Left renal cortex interstitium (tissue), 4 donors: ENCODE data around the gene ERGIC3. TPM values are rescaled to one million over a fixed set of nuclear protein-coding genes. Genes with fewer than 3 reads are reported as not detected.

Experiments
- DNase-seq, 4 donors: peaks; one replicate each; pipeline ENCODE4 v3.0.0-alpha.2; 2013; ENCODE audit warnings: low read depth in 4 of 4, low spot score in 2 of 4, missing footprints in 1 of 4
- polyA plus RNA-seq, 4 donors: library from polyadenylated mRNA; unstranded; fragments of 120-200 nt; gene quantifications; one replicate each; pipeline ENCODE4 v1.2.1, GENCODE V29; 2013; ENCODE audit not compliant: insufficient read length in 4 of 4

The ERGIC3 gene
- polyA plus RNA-seq, 4 donors = 346 to 382 (median 357) TPM

DNA sequence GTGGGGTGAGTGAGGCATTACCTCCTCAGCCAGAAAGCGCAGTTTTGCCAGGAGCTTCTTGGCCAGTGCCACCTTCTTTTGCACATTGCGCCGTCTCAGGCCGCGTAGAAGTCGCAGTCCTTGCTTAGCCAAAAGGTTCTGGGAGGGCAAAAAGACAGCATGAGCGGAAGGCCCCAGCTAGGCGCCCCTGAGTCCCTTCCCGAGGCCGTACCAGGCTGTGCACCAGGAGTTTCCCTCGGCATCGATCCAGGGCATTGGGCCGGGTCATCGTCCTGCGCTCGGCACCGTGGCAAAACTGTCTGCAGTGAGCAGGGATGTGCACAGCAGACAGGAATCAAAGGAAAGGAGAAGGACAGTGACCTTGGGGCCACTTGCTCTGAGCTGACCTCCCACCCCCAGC is 53.6 kb downstream of the ERGIC3 start:
- DNase-seq = no peak

DNA sequence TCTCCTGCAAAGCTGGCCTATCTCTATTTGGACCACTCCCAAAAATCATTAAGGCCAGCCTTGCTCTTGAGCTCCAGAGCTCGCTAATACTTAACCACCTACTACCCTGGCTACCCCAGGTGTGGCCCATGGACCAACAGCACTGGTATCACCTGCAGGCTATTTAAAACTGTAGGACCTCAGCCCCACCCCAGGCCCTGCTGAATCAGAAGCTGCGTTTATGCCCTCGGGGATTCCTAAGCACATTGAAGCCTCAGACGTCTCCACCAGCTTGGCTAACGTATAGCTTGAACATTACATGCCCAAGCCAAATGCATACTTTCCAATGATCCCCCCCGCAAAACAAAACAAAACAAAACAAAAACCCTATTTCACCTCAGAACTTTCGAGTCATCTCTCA is 54.0 kb downstream of the ERGIC3 start:
- DNase-seq = no peak

DNA sequence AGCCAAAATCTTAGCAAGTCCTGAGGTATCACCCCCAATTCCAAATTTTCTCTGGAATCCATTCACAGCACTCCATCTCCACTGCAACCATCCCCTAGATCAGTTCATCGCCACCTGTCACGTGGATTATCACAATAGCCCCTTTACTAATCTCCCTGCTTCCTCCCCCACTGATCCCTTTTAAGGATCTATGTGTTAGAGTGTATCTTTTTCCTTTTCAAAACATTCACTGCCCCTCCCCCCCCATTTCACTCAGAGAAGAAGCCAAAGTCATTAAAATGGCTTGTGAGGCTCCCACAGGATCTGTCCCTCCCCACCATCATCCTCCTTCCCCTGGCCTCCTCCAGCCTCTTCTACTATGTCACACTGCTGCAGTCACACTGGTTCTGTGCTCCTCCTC is 55.3 kb downstream of the ERGIC3 start:
- no peak for DNase-seq

DNA sequence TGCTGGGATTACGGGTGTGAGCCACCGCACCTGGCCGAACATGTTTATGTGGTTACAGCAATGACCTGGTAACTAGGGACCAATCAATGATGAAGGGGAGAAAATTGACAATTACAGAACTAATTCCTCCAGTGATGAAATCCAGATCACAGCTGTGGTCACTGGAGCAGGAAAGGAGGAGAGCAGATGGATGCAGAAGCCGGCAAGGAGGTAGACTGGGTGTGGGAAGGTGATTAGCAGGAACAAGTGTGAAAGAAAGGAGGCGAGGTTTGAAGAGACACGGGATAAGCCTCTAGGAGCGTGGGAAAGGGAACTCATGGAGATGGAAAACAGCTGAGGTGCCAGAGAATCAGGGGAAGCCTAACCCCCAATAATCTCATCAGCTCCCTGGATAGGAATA is 56.6 kb downstream of the ERGIC3 start:
- no peak for DNase-seq

DNA sequence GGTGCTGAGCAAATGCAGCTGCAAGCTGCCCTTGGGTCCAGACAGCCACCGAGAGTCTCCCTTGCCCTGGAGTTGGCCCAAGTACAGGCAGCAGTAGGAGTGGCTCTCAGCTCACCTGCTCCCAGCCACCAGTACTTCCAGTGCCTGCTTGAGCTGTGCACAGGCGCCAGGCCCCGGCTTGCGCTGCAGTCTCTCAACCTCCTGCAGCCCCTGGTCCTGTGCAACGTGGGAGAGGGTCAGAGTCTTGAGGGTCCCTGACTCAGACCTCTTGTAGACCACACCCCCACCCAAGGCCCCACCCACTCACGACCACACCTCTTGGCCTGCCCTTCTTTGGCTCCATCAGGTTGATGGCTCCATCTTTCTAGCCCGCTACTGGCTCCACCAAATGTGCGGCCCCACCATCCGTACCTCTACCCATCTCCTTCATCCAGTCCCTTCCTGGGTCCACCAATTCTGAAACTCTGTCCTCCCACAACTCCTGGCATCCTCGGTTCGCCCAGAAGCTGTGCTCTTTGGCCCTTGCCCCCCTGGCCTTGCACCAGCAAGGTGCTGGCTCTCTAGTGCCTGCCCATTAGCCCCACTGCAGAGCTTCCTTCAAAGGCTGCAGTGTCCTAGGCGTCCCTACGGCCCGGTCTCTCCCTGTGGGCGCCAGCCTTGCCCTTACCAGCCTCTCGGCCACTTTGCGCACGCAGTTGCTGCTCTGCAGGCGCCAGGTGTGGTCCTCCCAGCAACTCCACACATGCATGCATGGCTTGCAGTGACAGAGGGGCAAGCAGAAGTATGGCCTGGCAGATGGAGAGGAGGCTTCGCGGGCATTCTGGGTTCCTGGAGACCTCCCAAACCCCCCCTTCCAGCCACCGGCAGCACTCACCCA is 57.3 kb downstream of the ERGIC3 start:
- DNase-seq = no peak

DNA sequence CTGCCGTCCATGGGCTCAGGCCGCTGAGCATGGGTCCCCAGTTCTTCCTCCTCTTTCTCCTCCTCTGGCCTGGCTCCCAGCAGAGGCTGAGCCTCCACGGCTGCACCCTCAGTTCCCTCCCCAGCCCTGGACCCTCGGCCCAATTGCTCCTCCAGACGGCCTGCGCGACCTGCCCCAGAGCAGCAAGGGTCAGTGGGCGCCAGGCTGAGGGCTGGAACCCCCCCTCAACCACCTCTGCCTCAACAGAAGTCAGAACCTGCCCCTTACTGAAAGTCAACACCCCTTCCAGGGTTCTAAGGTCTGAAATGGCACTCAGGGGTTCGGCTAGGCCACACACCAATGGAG is 57.9 kb downstream of the ERGIC3 start:
- no peak for DNase-seq

DNA sequence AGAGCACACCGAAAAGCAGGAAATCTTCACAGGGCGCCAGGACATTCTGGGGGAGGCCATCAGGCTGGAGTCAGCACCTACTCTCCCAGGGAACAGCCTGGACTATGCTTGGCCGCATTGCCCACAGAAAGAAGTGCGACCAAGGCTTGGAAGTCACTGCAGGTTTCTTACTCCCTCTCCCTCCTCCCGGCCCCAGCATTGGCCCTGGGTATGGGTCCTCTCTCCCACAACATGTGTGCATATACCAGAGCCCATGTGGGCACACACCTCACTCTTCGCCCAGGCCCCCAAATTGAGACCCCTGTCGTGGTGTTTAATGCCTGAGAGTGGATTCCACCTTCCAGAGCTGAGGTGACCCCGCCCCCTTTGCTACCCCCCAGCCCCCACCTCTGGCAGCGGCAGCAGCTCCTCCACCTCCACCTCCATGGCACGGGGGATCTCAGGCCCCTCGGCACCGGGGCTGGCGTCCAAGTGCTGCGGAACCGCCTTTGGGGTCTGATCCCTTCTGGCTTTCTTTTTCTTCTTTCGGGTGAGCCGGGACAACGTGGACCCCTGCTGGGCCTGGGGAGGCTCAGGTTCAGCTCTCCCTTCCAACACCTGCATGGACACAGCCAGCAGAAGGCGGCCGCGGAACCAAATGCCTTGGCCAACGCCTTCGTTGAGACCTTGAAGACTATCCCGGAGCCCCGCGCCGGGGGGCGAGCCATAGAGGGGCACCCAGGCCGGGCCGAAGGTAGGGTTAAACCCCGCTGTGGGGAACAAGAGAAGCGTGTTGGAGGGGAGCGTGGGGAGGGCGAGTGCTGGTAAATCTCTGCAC is 58.5 kb downstream of the ERGIC3 start:
- DNase-seq = no peak

DNA sequence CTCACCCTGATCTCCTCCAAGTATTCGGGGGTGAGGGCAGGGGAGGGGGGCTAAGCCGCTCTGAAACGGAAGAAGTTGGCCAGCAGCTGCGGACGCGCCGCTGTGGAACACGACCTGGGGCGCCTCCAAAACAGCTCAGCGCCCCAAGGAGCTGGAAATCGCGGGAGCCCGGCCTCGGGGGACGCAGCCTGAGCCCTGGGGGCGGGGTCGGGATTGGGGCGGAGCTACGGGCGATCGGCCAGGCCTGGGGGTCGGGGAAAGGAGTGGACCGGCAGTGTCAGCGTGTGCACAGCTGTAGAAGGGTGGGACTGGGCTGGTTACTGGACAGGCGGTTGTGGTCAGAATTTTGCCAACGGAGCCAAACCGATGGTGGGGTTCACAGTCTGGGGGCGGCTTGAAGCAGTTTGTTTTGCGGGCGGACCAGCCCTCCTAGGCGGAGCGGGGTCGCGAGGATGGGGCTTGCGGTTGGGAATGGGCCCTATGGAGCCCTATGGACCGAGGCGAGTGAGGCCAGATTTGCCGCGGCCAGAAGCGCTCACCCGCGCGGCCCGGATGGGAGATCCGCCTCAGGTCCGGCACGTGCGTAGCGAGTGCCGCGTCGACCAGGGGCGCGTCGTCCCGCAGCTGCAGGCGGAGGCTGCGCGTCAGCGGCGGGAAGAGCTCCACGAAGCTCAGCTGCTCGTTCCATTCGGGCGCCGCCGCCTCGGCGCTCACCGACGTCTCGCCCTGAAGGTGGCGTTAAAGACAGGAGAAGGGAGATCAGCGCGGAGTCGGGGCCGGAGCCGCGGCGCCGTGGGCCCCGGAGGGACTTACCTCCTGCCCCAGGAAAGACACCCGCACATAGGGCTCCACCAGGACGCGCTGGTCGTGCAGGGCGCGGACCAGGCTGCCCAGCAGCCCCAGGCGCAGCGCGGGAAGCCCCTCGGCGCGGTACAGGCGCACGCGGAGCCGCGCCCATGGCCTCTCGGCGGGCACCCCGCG is 59.4 kb downstream of the ERGIC3 start:
- no peak for DNase-seq

DNA sequence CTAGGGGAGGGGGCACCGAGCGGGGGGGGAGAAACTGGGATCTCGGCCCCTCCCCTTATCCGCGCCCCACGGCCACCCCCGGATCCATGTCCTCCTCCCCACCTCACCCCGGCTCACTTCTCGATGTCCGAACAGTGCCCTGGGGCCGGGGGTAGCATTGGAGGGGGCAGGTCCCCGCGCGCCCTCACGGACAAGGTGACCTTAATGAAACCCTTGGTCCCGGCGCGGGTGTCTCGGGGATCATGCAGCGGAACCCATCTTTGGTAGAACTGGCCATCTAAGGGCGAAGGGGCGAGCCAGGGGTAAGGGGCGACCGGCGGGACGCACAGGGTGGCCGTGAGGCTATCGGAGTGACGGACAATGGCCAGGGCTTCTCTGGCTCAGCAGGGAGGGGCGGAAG is 60.1 kb downstream of the ERGIC3 start:
- no peak for DNase-seq

DNA sequence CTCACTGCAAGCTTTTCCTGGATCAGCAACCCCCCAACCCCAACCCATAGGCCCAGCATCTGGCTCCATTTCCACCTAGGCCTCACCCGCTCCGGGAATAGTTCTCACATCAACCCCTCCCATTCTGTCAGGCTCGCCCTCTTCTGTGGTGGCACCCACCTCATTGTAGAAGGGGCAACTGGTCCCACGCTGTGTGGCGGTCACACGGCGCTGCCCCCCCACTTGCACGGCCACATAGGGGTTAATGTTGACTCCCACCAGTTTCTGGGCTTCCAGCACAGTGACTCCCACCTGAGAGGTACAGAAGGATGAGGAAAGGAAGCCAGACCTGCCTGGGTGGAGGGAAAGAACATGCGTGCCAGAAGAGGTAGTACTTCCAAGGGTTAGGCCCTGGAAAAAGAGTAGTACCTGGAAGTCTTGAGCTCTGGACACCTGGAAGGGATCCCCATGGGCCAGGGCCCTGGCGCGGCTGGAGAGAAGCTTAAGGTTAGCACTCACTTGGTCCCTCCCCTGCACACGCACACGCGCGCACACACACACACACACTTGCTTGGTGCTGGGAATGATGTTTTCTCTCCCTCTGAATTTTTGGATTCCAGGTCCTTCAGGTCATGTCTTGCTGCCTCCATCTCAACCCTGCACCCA is 61.1 kb downstream of the ERGIC3 start:
- DNase-seq = no peak

DNA sequence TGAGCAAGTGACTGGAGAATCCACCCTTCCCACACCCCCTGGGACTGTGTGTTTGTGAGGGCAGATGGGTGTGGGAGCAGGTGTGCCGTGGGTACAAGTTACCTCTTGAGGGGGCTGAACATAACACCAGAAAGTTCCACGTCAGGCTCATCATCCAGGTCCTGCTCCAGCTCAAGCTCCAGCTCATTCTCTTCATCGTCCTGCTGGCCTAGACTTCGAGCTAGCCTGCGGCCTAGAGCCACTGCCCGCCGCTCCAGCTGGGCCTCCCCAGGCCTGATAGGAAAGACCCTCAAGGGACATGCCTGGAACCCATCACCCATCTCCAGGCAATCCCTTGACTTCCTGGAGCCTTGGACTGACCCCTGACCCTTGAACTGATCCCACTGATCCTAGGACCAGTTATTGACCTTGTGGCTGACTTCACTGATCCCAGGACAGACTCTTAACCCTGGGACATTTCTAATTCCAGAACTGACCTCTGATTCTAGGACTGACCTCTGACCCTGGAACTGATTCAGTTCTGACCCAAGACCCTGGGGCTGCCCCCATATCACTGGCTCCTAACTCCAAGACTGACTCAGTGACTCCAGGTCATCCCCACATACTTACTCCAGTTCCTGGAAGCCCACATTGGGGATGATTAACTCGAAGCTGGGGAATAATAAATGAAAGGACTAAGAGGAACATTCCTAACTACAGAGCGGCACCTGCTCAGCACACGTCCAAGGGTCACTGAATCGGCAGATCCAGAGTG is 62.0 kb downstream of the ERGIC3 start:
- DNase-seq = no peak

DNA sequence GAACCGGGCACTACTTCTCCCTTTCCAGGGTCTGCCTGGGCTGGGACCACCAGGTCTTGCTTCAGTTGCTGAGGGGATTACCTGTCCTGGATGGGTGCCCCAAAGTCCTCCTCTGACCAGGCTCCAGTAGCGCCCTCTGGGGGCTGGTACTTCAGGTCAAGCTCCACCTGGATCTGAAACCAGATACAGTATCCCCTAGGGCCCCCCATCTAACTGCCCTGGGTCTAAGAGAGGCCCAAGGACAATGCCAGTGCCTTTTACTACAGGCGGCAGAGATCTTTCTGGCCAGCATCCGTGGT is 62.5 kb downstream of the ERGIC3 start:
- DNase-seq = no peak

DNA sequence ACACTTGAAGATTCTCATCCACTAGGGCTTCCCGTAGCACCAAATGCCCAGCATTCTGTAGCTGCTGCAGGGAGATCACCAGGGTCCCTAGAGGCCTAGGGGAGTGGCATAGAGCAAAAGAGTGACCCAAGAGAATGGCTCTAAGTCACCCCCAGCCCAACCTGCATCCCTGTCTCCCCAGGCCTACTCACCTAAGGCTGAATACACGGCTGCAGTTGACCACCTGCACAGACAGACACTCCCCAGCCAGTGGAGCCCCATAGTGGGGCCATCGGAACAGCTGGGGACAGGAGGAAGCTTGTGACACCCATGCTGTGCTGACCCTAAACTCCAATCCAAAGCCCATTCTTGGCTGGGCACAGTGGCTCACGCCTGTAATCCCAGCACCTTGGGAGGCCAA is 64.2 kb downstream of the ERGIC3 start:
- no peak for DNase-seq

Other genes with a start within 250 kb of the ERGIC3 start
- gene FAM83C, start 249.7 kb upstream of the ERGIC3 start, polyA plus RNA-seq = under 1 TPM in 2 of 4 donors, not detected in 2; 0.04 to 0.06 TPM
- gene UQCC1, start 130.1 kb upstream of the ERGIC3 start, polyA plus RNA-seq = 10 to 100 TPM; 46.0 to 60.7 (median 57.2) TPM
- under 1 TPM; 0.08 to 0.41 (median 0.15) TPM for gene GDF5, start 103.8 kb upstream of the ERGIC3 start, polyA plus RNA-seq
- gene CEP250, start 86.5 kb upstream of the ERGIC3 start, polyA plus RNA-seq = 10 to 100 TPM; 41.2 to 73.1 (median 52.1) TPM
- gene C20orf173, start 12.4 kb upstream of the ERGIC3 start, polyA plus RNA-seq = under 1 TPM in 1 of 4 donors, not detected in 3; 0.19 TPM
- 1 to 10 TPM; 3.1 to 5.3 (median 4.0) TPM for gene SPAG4, start 73.8 kb downstream of the ERGIC3 start, polyA plus RNA-seq
- gene CPNE1, start 122.8 kb downstream of the ERGIC3 start, polyA plus RNA-seq = 100 to 1,000 TPM; 170 to 221 (median 198) TPM
- 100 to 1,000 TPM in 2 of 4 donors, 10 to 100 TPM in 2; 88.0 to 108 (median 97.7) TPM for gene RBM12, start 122.8 kb downstream of the ERGIC3 start, polyA plus RNA-seq
- gene NFS1, start 157.3 kb downstream of the ERGIC3 start, polyA plus RNA-seq = 10 to 100 TPM; 28.4 to 36.2 (median 30.5) TPM
- 100 to 1,000 TPM in 1 of 4 donors, 10 to 100 TPM in 3; 56.9 to 132 (median 88.8) TPM for gene ROMO1, start 157.3 kb downstream of the ERGIC3 start, polyA plus RNA-seq
- gene RBM39, start 200.2 kb downstream of the ERGIC3 start, polyA plus RNA-seq = 100 to 1,000 TPM; 488 to 707 (median 633) TPM
- gene PHF20, start 229.9 kb downstream of the ERGIC3 start, polyA plus RNA-seq = 10 to 100 TPM; 31.3 to 43.0 (median 35.4) TPM